Measurements from ENCODE around the gene BCAR1. TPM values are rescaled to one million over a fixed set of nuclear protein-coding genes. Genes with fewer than 3 reads are reported as not detected.
A peak's percentile ranks its signal among the peaks of the same experiment; 100 is the strongest.

BCAR1 gene
- polyA plus RNA-seq, 2 of the 4 experiments (the other 2 are of a cell fraction): 10.2 to 35.8 TPM

DNA sequence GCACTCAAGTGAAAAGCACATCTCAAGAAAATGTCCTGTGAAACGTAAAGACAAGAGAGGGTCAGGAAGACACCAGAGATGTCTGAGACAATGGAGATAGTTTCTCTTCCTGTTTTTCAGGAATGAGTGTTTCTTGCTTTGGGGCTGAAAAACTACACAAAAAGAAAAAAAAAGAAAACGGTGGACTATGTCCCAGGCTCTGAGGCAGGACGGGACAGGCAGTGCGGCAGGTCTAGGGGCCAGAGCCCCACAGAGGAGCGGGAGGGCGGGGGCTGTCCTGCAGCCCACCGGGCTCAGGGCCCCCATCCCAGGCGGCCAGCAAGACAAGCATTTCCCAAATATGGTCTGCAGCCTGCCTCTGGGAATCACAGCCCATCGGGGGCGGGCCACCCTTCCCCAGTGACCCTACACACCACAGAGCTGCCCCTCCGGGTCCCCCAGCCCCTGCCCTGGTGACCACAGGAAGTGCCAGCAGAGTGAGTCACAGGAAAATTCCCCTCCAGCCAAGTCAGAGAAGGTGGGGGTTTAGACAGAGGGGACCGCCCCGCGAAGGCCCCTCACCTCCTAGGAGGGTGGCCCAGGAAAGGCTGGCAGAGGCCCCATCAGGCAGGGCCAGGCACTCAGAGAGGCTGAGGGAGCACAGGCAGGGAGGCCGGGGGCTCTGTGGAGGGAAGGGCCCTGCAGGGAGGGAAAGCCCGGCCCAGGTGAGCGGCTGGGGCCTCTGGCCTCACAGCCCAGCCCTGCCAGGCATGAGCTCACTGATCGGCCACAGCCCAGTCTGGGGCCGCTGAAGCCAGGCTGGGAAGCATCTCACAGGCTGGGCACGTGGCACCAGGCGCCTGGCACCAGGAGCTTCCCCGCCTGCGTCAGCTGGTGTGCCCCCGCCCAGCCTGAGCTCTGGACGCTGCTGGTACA lies 6.3 kb downstream of the BCAR1 start (continued):
- TF ChIP-seq CHD4 (IDR thresholded peaks at IDR 0.05; ENCODE audit: borderline replicate concordance): no peak
- no peak for TF ChIP-seq HOXA7 (CRISPR knock-in tag; IDR thresholded peaks at IDR 0.05)
- no peak for TF ChIP-seq CEBPB (IDR thresholded peaks at IDR 0.05)
- TF ChIP-seq, protein P1, sequence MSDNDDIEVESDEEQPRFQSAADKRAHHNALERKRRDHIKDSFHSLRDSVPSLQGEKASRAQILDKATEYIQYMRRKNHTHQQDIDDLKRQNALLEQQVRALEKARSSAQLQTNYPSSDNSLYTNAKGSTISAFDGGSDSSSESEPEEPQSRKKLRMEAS (IDR thresholded peaks at IDR 0.05): peak; percentile 95
- no peak for TF ChIP-seq MAFK (IDR thresholded peaks at IDR 0.05; ENCODE audit: partially characterized antibody)
- TF ChIP-seq JUN (IDR thresholded peaks at IDR 0.05): peak; percentile 35 to 57; a peak in 1 of 5 replicates
- peak; percentile 74; the same call in 1 of the 2 replicates for TF ChIP-seq FOXS1 (CRISPR knock-in tag; IDR thresholded peaks at IDR 0.05)
- no peak for TF ChIP-seq TP53 (CRISPR knock-in tag; IDR thresholded peaks at IDR 0.05)
- no peak for TF ChIP-seq ZNF302 (CRISPR knock-in tag; IDR thresholded peaks at IDR 0.05)
- TF ChIP-seq BHLHE40 (IDR thresholded peaks at IDR 0.05; ENCODE audit: low read depth, low read length): 0 out of 2 replicates have a peak, but pooled peaks have one; percentile 44
- 0 out of 2 replicates have a peak, but pooled peaks have one; percentile 10 for TF ChIP-seq POLR2A (IDR thresholded peaks at IDR 0.05; ENCODE audit: low read length)
- TF ChIP-seq EHMT2 (IDR thresholded peaks at IDR 0.05; ENCODE audit: low read depth): no peak
- peak; percentile 57 for TF ChIP-seq GATA3 (IDR thresholded peaks at IDR 0.05; ENCODE audit: borderline replicate concordance)
- no peak for TF ChIP-seq NPAS2 (CRISPR knock-in tag; IDR thresholded peaks at IDR 0.05; ENCODE audit: borderline replicate concordance)
- TF ChIP-seq CHD2 (IDR thresholded peaks at IDR 0.05; ENCODE audit: low read length, partially characterized antibody): no peak
- TF ChIP-seq EHF (CRISPR knock-in tag; IDR thresholded peaks at IDR 0.05): no peak

DNA sequence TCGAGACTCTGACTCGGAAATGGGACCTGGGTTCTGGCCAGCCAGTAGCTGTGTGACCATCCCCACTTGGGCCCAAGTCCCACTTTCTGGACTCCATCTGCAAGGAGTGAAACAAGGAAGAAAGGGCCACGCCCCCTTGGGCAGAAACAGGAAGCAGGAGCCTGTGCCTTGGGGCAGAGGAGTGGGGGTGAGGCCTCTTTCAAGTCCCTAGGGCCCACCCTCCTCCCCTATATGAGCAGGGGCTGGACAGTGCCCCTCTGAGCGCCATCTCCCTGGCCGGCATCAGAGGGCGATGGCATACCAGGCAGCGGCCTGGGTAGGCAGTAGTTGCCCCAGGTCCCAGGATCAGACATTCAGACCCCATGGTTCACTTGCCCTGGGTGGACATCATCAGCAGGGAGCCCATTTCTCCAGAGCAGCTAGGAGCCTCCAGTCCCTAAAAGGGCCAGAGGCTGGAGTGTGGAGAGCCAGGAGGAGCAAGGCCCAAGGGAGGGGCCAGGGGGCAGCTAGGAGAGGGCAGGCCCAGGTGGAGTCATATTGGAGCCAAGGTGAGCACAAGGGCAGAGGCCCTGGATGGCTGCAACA lies 7.1 kb downstream of the BCAR1 start:
- POLR2A ChIA-PET: interaction anchor here (1.4 to 1.5 kb wide), 2 partner anchors 10 to 61 kb away, joined by 4 to 10 read pairs; no protein-coding TSS in a partner anchor
- ATAC-seq (peak; percentile 1 to 4; a peak in 3 of 6 replicates), FAIRE-seq (no peak), DNase-seq (ENCODE audit: low read depth in 1 of 2, low spot score in 1 of 2) (no peak)
- peak overlapping the region; percentile 71 for H3K4me2 ChIP-seq
- CTCF ChIA-PET: interaction anchor here (2.0 to 11.7 kb wide), 3 partner anchors 10 to 141 kb away, joined by 6 to 139 read pairs (median 14); no protein-coding TSS in a partner anchor
- WGBS (ENCODE audit: missing lambda C conversion rate): 57% methylated on average over 3 of the region's 7 CpGs
- H3K27ac ChIP-seq: peak overlapping the region; percentile 82 to 99
- TF ChIP-seq CHD4 (IDR thresholded peaks at IDR 0.05; ENCODE audit: borderline replicate concordance) (no peak), RAD21 (conservative IDR thresholded peaks at IDR 0.05 in 1 of 2, IDR thresholded peaks at IDR 0.05 in 1 of 2) (peak; percentile 27 to 33; a peak in 2 of 5 replicates)
- no peak overlapping the region for H3K4me3 ChIP-seq
- H3K4me1 ChIP-seq: peaks cover 70% of the 10 kb centered on the region
- no peaks in the 10 kb centered on the region for H3K9me3 ChIP-seq

- POLR2A ChIA-PET: no interaction called here
- Histone ChIP-seq H3K4me1 (peaks cover 70% of the 10 kb centered on the region), H3K27ac (peak overlapping the region; percentile 82 to 99), H3K9me3 (no peaks in the 10 kb centered on the region), H3K4me2 (peak overlapping the region; percentile 71), H3K4me3 (no peak overlapping the region)
- no peak for FAIRE-seq
- no peak for DNase-seq (ENCODE audit: low read depth in 1 of 2, low spot score in 1 of 2)
- CTCF ChIA-PET: interaction anchor here (3.6 to 11.7 kb wide), 2 partner anchors 10 to 142 kb away, joined by 14 to 139 read pairs; no protein-coding TSS in a partner anchor
- WGBS (ENCODE audit: missing lambda C conversion rate): 88% methylated on average over 9 of the region's 20 CpGs
- ATAC-seq: no peak
- TF ChIP-seq RNF2 (IDR thresholded peaks at IDR 0.05; ENCODE audit: borderline replicate concordance, low read depth) (no peak), JUNB (IDR thresholded peaks at IDR 0.05) (no peak), ZNF302 (CRISPR knock-in tag; IDR thresholded peaks at IDR 0.05) (no peak), ESRRA (IDR thresholded peaks at IDR 0.05; ENCODE audit: borderline replicate concordance, low read length) (no peak), BCL3 (IDR thresholded peaks at IDR 0.05) (no peak), MAFK (IDR thresholded peaks at IDR 0.05; ENCODE audit: partially characterized antibody) (no peak), REST (IDR thresholded peaks at IDR 0.05) (no peak), EHMT2 (IDR thresholded peaks at IDR 0.05; ENCODE audit: low read depth) (no peak), HOXB5 (CRISPR knock-in tag; IDR thresholded peaks at IDR 0.05) (no peak), E2F6 (IDR thresholded peaks at IDR 0.05; ENCODE audit: borderline replicate concordance, low read depth) (no peak), ZC3H11A (IDR thresholded peaks at IDR 0.05) (no peak), CHD2 (IDR thresholded peaks at IDR 0.05; ENCODE audit: low read length, partially characterized antibody) (no peak)
- TF ChIP-seq, protein P2, sequence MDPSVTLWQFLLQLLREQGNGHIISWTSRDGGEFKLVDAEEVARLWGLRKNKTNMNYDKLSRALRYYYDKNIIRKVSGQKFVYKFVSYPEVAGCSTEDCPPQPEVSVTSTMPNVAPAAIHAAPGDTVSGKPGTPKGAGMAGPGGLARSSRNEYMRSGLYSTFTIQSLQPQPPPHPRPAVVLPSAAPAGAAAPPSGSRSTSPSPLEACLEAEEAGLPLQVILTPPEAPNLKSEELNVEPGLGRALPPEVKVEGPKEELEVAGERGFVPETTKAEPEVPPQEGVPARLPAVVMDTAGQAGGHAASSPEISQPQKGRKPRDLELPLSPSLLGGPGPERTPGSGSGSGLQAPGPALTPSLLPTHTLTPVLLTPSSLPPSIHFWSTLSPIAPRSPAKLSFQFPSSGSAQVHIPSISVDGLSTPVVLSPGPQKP (IDR thresholded peaks at IDR 0.05; ENCODE audit: low read depth, low read length): no peak
These were observed 7.7 kb downstream of the BCAR1 start for GRCh38 chr16:75243667-75244224.
